ENCODE measurements around the gene TTC24. TPM values are rescaled to one million over a fixed set of nuclear protein-coding genes. Genes with fewer than 3 reads are reported as not detected.

TTC24 gene
- 0.29 TPM for total RNA-seq (2013)
- under 1 TPM in 2 of 3 donors, not detected in 1; 0.14 to 0.31 TPM for polyA plus RNA-seq
- polyA minus RNA-seq: 0.42 TPM in 1 of 2 replicates, not detected in the other
- 0 to 0.92 (median 0.18) reads per million in 11 experiments for total RNA-seq

DNA sequence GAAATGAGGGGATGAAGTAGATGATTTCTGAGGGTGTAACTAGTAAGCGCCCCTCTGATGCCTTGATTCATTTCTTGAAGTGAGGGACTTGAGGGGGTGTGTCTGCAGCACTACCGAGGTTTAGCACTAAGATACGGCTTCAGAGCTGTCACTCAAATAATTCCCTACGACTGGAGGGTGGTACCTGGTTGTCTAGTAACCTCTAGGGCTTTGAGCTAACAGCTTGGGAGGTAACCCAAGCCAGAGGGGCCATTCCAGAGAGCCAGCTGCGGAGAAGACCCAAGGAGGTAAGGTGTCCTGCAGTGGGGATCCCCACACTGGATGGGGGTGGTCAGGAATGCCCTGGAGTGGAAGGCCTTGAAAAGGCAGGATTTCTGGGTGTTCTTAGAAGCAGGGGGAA, at the start of gene TTC24:
TTC24 (plus strand) TSS at position 252 of the 400 bp plus-strand sequence. CDS start 1,642 bp downstream, outside the sequence.
- Mint-ChIP-seq H3K27ac (peak within 1 kb of the TSS in 2 of 7 donors; percentile 55 to 76), H3K27me3 (ENCODE audit: low read depth in 3 of 3) (peaks cover 2 to 8% (median 5%) of the 10 kb centered on the region in 3 donors), H3K36me3 (no peaks in the 10 kb centered on the region), H3K9me3 (no peaks in the 10 kb centered on the region), H3K4me3 (no peak within 1 kb of the TSS), H3K4me1 (peaks cover 28% of the 10 kb centered on the region)
- Histone ChIP-seq H3K9me3 (replicated peaks in 1 of 2; ENCODE audit: control insufficient read depth in 1 of 2, insufficient read depth in 1 of 2, low read length in 2 of 2) (no peaks in the 10 kb centered on the region), H3K27me3 (ENCODE audit: control insufficient read depth in 2 of 2, insufficient read depth in 2 of 2, low read length in 2 of 2) (no peaks in the 10 kb centered on the region), H2AFZ (ENCODE audit: insufficient read depth, low read depth, low read length, poor library complexity, severe bottlenecking) (no peak within 1 kb of the TSS), H4K20me1 (ENCODE audit: insufficient read depth, low read length) (no peaks in the 10 kb centered on the region), H3K4me1 (ENCODE audit: control insufficient read depth in 1 of 2, insufficient read depth in 2 of 2, low read length in 2 of 2) (peaks cover 16 to 20% of the 10 kb centered on the region in 2 donors), H3K9ac (ENCODE audit: insufficient read depth, low read length, poor library complexity, severe bottlenecking) (no peak within 1 kb of the TSS), H3K4me3 (replicated peaks in 1 of 3; ENCODE audit: low read depth in 2 of 3, low read length in 3 of 3) (no peak within 1 kb of the TSS), H3K4me2 (replicated peaks; ENCODE audit: extremely low read depth, low read length, poor library complexity, severe bottlenecking) (no peak within 1 kb of the TSS), H3K27ac (ENCODE audit: low read depth in 1 of 2, low read length in 2 of 2) (no peak within 1 kb of the TSS), H3K79me2 (ENCODE audit: insufficient read depth, low read length) (no peaks in the 10 kb centered on the region), H3K36me3 (replicated peaks in 1 of 2; ENCODE audit: control insufficient read depth in 1 of 2, insufficient read depth in 2 of 2, low read length in 2 of 2) (no peaks in the 10 kb centered on the region)
- intact Hi-C loops (cut with micrococcal nuclease): no loop called here
- 85% methylated on average over 5 of the region's 5 CpGs for WGBS (ENCODE audit: insufficient coverage)
- TF ChIP-seq, protein P1, sequence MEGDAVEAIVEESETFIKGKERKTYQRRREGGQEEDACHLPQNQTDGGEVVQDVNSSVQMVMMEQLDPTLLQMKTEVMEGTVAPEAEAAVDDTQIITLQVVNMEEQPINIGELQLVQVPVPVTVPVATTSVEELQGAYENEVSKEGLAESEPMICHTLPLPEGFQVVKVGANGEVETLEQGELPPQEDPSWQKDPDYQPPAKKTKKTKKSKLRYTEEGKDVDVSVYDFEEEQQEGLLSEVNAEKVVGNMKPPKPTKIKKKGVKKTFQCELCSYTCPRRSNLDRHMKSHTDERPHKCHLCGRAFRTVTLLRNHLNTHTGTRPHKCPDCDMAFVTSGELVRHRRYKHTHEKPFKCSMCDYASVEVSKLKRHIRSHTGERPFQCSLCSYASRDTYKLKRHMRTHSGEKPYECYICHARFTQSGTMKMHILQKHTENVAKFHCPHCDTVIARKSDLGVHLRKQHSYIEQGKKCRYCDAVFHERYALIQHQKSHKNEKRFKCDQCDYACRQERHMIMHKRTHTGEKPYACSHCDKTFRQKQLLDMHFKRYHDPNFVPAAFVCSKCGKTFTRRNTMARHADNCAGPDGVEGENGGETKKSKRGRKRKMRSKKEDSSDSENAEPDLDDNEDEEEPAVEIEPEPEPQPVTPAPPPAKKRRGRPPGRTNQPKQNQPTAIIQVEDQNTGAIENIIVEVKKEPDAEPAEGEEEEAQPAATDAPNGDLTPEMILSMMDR (IDR thresholded peaks at IDR 0.05): no peak
- no peak for DNase-seq

DNA sequence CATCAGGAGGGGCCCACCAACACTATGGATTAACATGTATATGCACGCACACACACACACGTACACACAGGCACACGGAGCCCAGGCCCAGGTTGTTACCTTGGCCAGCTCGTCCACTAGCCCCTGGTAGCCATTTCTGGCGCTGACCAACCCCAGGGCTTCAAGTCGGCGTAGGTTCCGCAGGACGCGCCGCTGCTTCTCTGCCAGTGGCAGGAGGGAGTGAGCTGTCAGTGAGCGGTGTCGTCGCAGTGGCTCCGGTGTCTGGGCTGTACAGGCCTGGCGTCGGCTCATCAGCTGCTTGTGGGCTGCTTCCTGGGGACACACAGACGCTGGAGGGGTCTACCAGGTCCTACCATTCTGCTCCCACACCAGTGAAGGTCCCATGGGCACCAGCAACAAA, 49.5 kb upstream of the TTC24 start:
- H3K9me3 ChIP-seq (replicated peaks in 1 of 2; ENCODE audit: control insufficient read depth in 1 of 2, insufficient read depth in 1 of 2, low read length in 2 of 2): no peaks in the 10 kb centered on the region
- no peak overlapping the region for H3K4me3 Mint-ChIP-seq
- peaks cover 0 to 3% (median 0%) of the 10 kb centered on the region in 3 donors for H3K27me3 Mint-ChIP-seq (ENCODE audit: low read depth in 3 of 3)
- H4K20me1 ChIP-seq (ENCODE audit: insufficient read depth, low read length): no peaks in the 10 kb centered on the region
- peaks cover 4% of the 10 kb centered on the region for H3K79me2 ChIP-seq (ENCODE audit: insufficient read depth, low read length)
- H3K4me1 Mint-ChIP-seq: peaks cover 33% of the 10 kb centered on the region
- H3K9me3 Mint-ChIP-seq: no peaks in the 10 kb centered on the region
- no peak overlapping the region for H2AFZ ChIP-seq (ENCODE audit: insufficient read depth, low read depth, low read length, poor library complexity, severe bottlenecking)
- no peak for DNase-seq
- H3K27me3 ChIP-seq (ENCODE audit: control insufficient read depth in 2 of 2, insufficient read depth in 2 of 2, low read length in 2 of 2): no peaks in the 10 kb centered on the region
- peaks cover 25 to 36% of the 10 kb centered on the region in 2 donors for H3K4me1 ChIP-seq (ENCODE audit: control insufficient read depth in 1 of 2, insufficient read depth in 2 of 2, low read length in 2 of 2)
- no peak overlapping the region for H3K4me3 ChIP-seq (replicated peaks in 1 of 3; ENCODE audit: low read depth in 2 of 3, low read length in 3 of 3)
- no peak overlapping the region for H3K4me2 ChIP-seq (replicated peaks; ENCODE audit: extremely low read depth, low read length, poor library complexity, severe bottlenecking)
- intact Hi-C loops (cut with micrococcal nuclease): no loop called here
- H3K9ac ChIP-seq (ENCODE audit: insufficient read depth, low read length, poor library complexity, severe bottlenecking): no peak overlapping the region
- TF ChIP-seq, protein P1 (IDR thresholded peaks at IDR 0.05): no peak
- 97% methylated on average over 16 of the region's 18 CpGs for WGBS (ENCODE audit: insufficient coverage)
- no peak overlapping the region for H3K27ac ChIP-seq (ENCODE audit: low read depth in 1 of 2, low read length in 2 of 2)
- no peak overlapping the region for H3K27ac Mint-ChIP-seq
- peaks cover 32 to 54% of the 10 kb centered on the region in 2 donors for H3K36me3 ChIP-seq (replicated peaks in 1 of 2; ENCODE audit: control insufficient read depth in 1 of 2, insufficient read depth in 2 of 2, low read length in 2 of 2)
- peaks cover 46 to 72% of the 10 kb centered on the region in 2 donors for H3K36me3 Mint-ChIP-seq
